Upper lobe of left lung (tissue), 6 donors: ENCODE data around the gene DLG4. TPM values are rescaled to one million over a fixed set of nuclear protein-coding genes. Genes with fewer than 3 reads are reported as not detected.
"Not testable (repeated sequence)": the region's sequence is repeated elsewhere in the genome, so short reads cannot be mapped to it uniquely, and the experiment has no call there.

Source experiments
- ATAC-seq, 2 donors: fragments of 200-7000 bp; cut with Tn5 transposase; one replicate each; pipeline ENCODE4 v1.9.1; 2022; ENCODE audit warnings: mild to moderate bottlenecking in 2 of 2, moderate library complexity in 2 of 2; ENCODE audit not compliant: low FRiP score in 2 of 2
- DNase-seq, 2 donors: peaks; one replicate each; pipeline ENCODE4 v3.0.0-alpha.2; 2019 to 2020
- H3K27ac ChIP-seq, 4 donors: fragments of 200-600 bp; sonication (generic); one replicate each; pipeline ENCODE4 v1.5.1; 2016 to 2019
- H3K27me3 ChIP-seq, 4 donors: fragments of 200-600 bp; sonication (generic); one replicate each; pipeline ENCODE4 v1.5.1; 2017 to 2019
- H3K36me3 ChIP-seq, 4 donors: fragments of 200-600 bp; sonication (generic); one replicate each; pipeline ENCODE4 v1.5.1; 2016 to 2019
- H3K4me1 ChIP-seq, 4 donors: fragments of 200-600 bp; sonication (generic); one replicate each; pipeline ENCODE4 v1.5.1; 2018 to 2019
- H3K4me3 ChIP-seq, 4 donors: fragments of 200-600 bp; sonication (generic); one replicate each; pipeline ENCODE4 v1.5.1; 2017 to 2019; ENCODE audit warnings: mild to moderate bottlenecking in 2 of 4, moderate library complexity in 1 of 4
- H3K9me3 ChIP-seq, 4 donors: fragments of 200-600 bp; sonication (generic); one replicate each; pipeline ENCODE4 v1.5.1; 2018 to 2019
- CTCF ChIP-seq, 6 experiments: fragments of 450-650 bp in 4 of 6; fragments of 200-600 bp in 2 of 6; sonication (generic) in 2 of 6; IDR thresholded peaks; one replicate each; pipeline ENCODE4 v1.5.1; 2016 to 2019; ENCODE audit warnings: antibody characterized with exemption in 6 of 6
- EP300 ChIP-seq, 4 donors: sonication (generic); formaldehyde crosslinking; IDR thresholded peaks; one replicate each; pipeline ENCODE4 v1.5.1; 2017; ENCODE audit warnings: antibody characterized with exemption in 4 of 4, control low read depth in 2 of 4
- POLR2A ChIP-seq, 4 donors: fragments of 450-650 bp; IDR thresholded peaks; one replicate each; pipeline ENCODE4 v1.5.1; 2016 to 2017; ENCODE audit warnings: antibody characterized with exemption in 4 of 4, mild to moderate bottlenecking in 2 of 4
- POLR2AphosphoS5 ChIP-seq, 2 donors: sonication (generic); formaldehyde crosslinking; IDR thresholded peaks; one replicate each; pipeline ENCODE4 v1.5.1; 2017; ENCODE audit warnings: antibody characterized with exemption in 2 of 2
- WGBS, 2 donors: methylation state at CpG; one replicate each; pipeline ENCODE4 v1.1.5; 2017 to 2018; 5-methylcytosine and 5-hydroxymethylcytosine counted together
- total RNA-seq, 6 donors: library from RNA; depleted of rRNA in 4 of 6; stranded (reverse); fragments of >200 nt in 4 of 6; gene quantifications; one replicate each; pipeline versions ENCODE4 v1.1.0 to v1.2.1, GENCODE V29; 2016 to 2021
- donor health status: DM: no; HTN: no; CAD: no; lungs with moderate emphysema.
- donor health status: DM: no; HTN: yes; CAD: no; lungs with severe emphysema.

The DLG4 gene
- total RNA-seq, 6 donors from 2014 or later, result 10.5 to 32.5 (median 19.4) TPM

GRCh38 chr17:7174603-7175326, 44.9 kb downstream of the DLG4 start:
- DNase-seq (no peak), ATAC-seq (no peak)
- Histone ChIP-seq H3K9me3 (no peaks in the 10 kb centered on the region), H3K27me3 (peaks cover 0 to 7% (median 0%) of the 10 kb centered on the region in 4 donors), H3K4me3 (peak overlapping the region in 2 of 4 donors; percentile 33 to 38), H3K36me3 (no peaks in the 10 kb centered on the region), H3K4me1 (peaks cover 12 to 26% (median 21%) of the 10 kb centered on the region in 4 donors), H3K27ac (no peak overlapping the region)
- TF ChIP-seq POLR2A (IDR thresholded peaks at IDR 0.05) (no peak), EP300 (IDR thresholded peaks at IDR 0.05) (no peak), CTCF (IDR thresholded peaks at IDR 0.05) (peak in 1 of 6 experiments; percentile 3), POLR2AphosphoS5 (IDR thresholded peaks at IDR 0.05) (no peak)
- 66 to 82% methylated on average over 7 of the region's 7 CpGs for WGBS, 2 donors

GRCh38 chr17:7173687-7174602, 45.7 kb downstream of the DLG4 start:
- H3K9me3 ChIP-seq, result peaks cover 0 to under 1% (median 0%) of the 10 kb centered on the region in 4 donors
- DNase-seq (peak; percentile 87 to 89), ATAC-seq (peak; percentile 72 to 76)
- H3K4me1 ChIP-seq, result peaks cover 12 to 26% (median 21%) of the 10 kb centered on the region in 4 donors
- 60 to 73% methylated on average over 32 to 65 of the region's 69 CpGs for WGBS, 2 donors
- peak overlapping the region in 1 of 4 donors; percentile 67 for H3K27ac ChIP-seq
- no peaks in the 10 kb centered on the region for H3K36me3 ChIP-seq
- TF ChIP-seq POLR2AphosphoS5 (IDR thresholded peaks at IDR 0.05) (no peak), CTCF (IDR thresholded peaks at IDR 0.05) (peak in 3 of 6 experiments; percentile 23 to 44 (median 36)), EP300 (IDR thresholded peaks at IDR 0.05) (no peak), POLR2A (IDR thresholded peaks at IDR 0.05) (peak in 1 of 4 donors; percentile 39)
- peak overlapping the region in 3 of 4 donors; percentile 2 to 38 (median 33) for H3K4me3 ChIP-seq
- peaks cover 0 to 7% (median 0%) of the 10 kb centered on the region in 4 donors for H3K27me3 ChIP-seq

- WGBS, 2 donors, result 90 to 92% methylated on average over 18 of the region's 18 CpGs
- not testable (repeated sequence) for H3K27me3 ChIP-seq, H3K4me3 ChIP-seq
Measured at GRCh38 chr17:7172522-7173191, 47.0 kb downstream of the DLG4 start.

GRCh38 chr17:7169565-7169908, 50.1 kb downstream of the DLG4 start:
- WGBS, 2 donors, result 97 to 99% methylated on average over 7 of the region's 7 CpGs
- peak overlapping the region in 1 of 4 donors; percentile 10 for H3K4me3 ChIP-seq

More at GRCh38 chr17:7172522-7173191, 47.0 kb downstream of the DLG4 start:
- H3K4me1 ChIP-seq, result peaks cover 9 to 19% (median 14%) of the 10 kb centered on the region in 4 donors
- H3K36me3 ChIP-seq, DNase-seq, H3K9me3 ChIP-seq, ATAC-seq, H3K27ac ChIP-seq: not testable (repeated sequence)

DNA sequence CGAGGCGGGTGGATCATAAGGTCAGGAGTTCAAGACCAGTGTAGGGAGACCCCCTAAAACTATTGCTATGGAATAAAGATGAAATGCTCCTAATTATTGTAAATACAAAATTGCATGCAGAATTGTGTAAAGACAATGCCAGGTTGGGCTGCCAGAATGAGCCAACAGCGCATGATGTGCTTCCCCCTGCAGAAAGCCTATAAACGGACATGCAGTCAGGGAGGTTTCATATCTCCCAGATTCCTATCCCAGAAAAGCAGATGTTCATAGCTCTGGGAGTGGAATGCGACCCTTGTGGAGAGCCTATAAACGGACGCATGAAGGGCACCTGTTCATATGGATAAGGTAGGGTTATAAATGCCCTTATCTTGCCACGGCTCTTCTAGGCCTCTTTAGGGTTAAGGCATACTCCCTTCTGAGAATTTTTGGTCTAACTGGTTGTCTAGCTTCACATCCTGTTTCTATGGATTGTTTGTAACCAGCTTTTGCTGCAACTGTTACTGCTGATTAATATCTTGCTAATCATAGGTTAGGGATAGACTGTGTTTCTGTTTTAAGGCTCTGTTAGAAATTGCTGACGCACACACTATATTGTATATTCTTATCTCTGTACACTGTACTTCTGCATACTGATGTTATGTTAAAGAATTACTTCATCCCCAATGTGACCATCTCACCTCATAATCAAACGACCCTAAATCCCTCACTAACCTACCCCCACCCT, 50.6 kb downstream of the DLG4 start:
- Histone ChIP-seq H3K27ac (peak overlapping the region in 2 of 4 donors; percentile 48 to 53), H3K4me3 (peak overlapping the region in 1 of 4 donors; percentile 10)
- not testable (repeated sequence) for H3K27me3 ChIP-seq, H3K36me3 ChIP-seq, ATAC-seq, DNase-seq, H3K9me3 ChIP-seq, H3K4me1 ChIP-seq
- 85 to 88% methylated on average over 10 of the region's 10 CpGs for WGBS, 2 donors

More at GRCh38 chr17:7169565-7169908, 50.1 kb downstream of the DLG4 start:
- H3K27ac ChIP-seq, result peak overlapping the region in 1 of 4 donors; percentile 54
- not testable (repeated sequence) for H3K9me3 ChIP-seq, ATAC-seq, DNase-seq, H3K36me3 ChIP-seq, H3K27me3 ChIP-seq
- H3K4me1 ChIP-seq, result peaks cover 0 to 12% (median 3%) of the 10 kb centered on the region in 4 donors
